NCI-H187 treated with DMSO at 0.1 percent for 48 hours (cell line): Measurements from ENCODE around the gene CCDC85B.
"Not testable (repeated sequence)": the region's sequence is repeated elsewhere in the genome, so short reads cannot be mapped to it uniquely, and the experiment has no call there.

Experiments
- DNase-seq: peaks from one replicate; lab custom pipeline; 2025; lab: John Stamatoyannopoulos, UW

The CCDC85B gene

GRCh38 chr11:65890324-65891218 lies at the start of gene CCDC85B:
Gene CCDC85B, plus strand, starts transcription at chr11:65890673. Its CDS starts 111 bp downstream, at chr11:65890784.
- DNase-seq = peak; percentile 58

DNA sequence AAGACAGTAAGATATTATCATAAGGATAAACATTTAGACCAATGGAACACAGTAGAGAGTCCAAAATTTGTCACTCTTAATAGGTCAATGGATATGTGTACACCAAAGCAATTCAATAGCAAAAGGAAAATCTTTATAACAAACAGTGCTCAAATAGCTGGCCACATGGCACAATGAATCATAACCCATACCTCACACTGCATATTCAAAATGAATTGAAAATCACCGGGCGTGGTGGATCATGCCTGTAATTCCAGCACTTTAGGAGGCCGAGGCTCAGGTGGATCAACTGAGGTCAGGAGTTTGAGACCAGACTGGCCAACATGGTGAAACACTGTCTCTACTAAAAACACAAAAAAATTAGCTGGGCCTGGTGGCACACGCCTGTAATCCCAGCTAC lies 48.3 kb upstream of the CCDC85B start:
- DNase-seq = no peak

- DNase-seq = no peak
Observed at GRCh38 chr11:65843811-65844210, 46.7 kb upstream of the CCDC85B start.

GRCh38 chr11:65844231-65844872 lies 46.1 kb upstream of the CCDC85B start:
- no peak for DNase-seq

DNA sequence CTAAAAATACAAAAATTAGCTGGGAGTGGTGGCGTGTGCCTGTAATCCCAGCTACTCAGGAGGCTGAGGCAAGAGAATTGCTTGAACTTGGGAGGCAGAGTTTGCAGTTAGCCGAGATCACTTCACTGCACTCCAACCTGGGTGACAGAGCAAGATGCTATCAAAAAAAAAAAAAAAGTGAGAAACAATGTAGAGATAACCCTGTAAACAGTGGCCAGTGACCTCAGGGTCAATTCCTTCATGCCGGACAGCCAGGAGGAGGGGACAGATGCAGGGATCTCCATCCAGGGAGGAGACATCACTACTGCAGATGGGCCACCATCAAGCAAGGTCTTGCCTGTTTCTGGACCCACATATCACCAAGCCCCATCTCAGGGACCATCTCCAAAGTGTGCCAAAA lies 42.7 kb upstream of the CCDC85B start:
- DNase-seq = no peak

- not testable (repeated sequence) for DNase-seq
Observed at GRCh38 chr11:65848693-65849092, 41.8 kb upstream of the CCDC85B start.

GRCh38 chr11:65849366-65849765 lies 41.1 kb upstream of the CCDC85B start:
- no peak for DNase-seq

- no peak for DNase-seq
Observed at GRCh38 chr11:65849771-65850216, 40.7 kb upstream of the CCDC85B start.

DNA sequence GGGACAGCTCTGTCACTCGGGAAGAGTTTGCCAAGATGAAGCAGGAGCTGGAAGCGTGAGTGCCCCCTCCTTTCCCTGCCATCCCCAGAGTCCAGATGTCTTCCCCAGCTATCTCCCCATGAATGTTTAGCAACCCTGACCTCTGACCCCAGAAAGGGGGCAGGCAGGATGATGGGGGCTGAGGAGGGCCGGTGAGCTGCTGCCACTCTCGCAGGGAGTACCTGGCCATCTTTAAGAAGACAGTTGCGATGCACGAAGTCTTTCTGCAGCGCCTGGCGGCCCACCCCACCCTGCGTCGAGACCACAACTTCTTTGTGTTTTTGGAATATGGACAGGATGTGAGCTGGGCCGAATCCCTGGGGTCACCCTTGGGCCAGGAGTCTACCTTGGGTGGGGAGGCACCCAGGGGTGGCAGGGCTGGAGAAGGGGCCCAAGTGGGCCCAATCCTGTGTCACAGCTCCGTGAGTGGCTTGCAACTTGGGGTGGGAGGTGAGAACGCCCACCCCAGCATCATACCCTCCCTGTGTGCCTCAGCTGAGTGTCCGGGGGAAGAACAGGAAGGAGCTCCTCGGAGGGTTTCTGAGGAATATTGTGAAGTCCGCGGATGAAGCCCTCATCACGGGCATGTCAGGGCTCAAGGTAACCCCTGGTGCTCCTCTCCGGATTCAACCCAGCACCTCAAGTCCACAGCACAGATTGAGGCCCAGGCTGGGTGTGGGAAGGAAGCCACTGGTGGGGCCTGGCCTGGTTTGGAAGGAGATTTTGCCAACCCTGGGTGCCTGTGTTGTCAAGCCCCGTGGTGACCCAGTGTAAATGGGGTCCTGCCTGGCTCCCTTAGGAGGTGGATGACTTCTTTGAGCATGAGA lies 40.0 kb upstream of the CCDC85B start:
- DNase-seq = no peak

DNA sequence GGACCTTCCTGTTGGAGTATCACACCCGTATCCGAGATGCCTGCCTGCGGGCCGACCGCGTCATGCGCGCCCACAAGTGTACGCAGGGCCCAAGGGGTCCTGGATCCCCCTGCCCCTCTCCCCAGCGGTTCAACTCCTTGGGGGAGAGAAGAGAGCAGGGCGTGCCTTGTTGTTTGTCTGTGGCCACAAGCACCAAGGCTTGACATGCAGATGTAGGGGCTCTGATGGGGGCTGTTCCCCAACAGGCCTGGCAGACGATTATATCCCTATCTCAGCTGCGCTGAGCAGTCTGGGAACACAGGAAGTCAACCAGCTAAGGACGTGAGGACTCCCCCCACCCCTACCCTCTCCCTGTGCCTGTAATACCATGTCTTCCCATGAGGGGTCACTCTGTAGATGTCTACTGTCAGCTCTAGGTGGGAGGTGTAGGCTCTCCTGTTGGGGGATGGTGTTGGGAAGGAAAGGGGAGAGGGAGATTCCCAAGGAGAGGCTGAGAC lies 39.3 kb upstream of the CCDC85B start:
- DNase-seq = no peak

DNA sequence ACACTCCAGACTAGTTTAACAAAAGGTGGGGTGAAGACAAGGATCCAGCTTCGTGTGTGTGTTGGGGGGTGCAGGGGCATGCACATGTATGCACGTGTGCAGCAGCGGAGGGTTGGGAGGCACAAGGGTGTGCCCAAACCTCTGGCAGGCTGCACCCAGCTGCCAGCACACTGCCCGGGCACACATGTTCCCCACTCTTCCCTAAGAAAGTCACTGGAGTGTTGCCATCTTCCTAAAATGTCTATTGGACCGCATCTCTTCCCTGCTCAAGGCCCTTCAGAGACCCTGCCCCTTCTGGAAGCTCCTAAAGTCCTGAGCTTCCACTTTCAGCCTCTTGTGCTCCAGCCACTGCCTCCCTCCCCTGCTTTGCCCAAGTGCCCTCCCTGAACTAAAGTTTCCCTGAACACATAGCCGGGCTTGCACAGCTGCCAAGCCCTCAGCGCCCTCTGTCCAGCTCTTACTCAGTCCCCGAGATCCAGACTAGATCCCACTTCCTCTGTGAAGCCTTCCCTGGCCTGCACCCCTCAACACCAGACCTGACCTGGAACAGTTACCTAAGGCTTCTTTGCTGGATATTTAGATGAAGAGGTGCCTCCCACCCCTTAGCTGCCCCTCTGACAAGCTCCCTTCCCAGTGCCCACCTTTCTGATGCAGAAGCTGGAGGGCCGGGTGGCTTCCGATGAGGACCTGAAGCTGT lies 38.5 kb upstream of the CCDC85B start:
- no peak for DNase-seq

DNA sequence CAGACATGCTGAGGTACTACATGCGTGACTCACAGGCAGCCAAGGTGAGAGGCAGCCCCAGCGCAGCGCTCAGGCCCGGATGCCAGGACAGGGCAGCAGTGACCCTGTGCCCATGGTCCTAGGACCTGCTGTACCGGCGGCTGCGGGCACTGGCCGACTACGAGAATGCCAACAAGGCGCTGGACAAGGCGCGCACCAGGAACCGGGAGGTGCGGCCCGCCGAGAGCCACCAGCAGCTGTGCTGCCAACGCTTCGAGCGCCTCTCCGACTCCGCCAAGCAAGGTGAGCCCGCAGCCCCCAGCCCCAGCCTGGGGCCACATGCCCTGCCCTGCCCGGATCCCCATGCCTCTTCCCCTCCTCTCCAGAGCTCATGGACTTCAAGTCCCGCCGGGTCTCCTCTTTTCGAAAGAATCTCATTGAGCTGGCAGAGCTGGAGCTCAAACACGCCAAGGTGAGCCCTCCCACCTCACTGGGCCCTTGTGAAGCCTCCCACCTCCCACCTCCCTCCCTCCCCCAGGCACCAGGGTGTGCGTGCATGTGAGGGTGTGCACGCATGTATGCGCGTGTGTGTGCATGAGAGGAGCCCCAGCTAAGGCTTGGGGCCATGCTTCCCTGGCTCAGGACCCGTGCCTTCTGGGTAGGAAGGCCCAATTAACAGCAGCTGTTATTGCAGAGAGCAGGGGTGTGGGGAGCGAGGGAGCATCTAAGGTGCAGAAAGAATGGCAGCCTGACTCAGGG lies 37.8 kb upstream of the CCDC85B start:
- no peak for DNase-seq

DNA sequence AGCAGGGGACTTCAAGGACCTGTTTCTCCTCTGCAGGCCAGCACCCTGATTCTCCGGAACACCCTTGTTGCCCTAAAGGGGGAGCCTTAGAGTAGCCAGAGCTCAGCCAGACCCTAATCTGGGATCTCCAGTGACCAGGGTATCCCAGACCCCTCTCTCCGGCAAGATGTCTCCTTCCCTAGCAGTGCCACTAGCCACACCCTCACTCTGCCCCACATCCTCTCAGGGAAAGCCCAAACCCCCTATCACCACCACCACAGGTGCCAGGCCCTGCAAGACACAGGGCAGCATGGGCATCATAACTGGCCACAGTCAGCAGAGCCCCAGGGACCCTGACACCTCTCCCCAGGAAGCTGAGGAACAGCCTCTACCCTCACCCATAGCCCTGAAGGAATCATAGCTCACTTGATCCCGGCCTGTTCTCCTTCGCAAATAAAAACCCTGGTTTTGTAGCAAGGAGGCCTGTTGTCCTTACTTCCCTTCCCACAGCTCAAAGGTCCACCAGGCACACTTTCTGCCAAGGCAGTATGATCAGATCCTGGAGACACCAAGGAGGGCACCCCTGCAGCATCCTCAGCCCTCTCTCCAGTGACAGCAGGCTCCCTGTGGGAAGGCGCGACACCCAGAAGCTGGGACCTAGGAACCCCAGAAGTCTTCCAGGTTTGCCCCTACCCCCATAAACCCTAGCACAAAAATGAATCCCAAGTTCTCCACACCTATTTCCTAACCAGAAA lies 37.1 kb upstream of the CCDC85B start:
- DNase-seq = no peak

- DNase-seq = no peak
Observed at GRCh38 chr11:65854161-65854592, 36.3 kb upstream of the CCDC85B start.

- DNase-seq = no peak
Observed at GRCh38 chr11:65854852-65855837, 35.3 kb upstream of the CCDC85B start.

DNA sequence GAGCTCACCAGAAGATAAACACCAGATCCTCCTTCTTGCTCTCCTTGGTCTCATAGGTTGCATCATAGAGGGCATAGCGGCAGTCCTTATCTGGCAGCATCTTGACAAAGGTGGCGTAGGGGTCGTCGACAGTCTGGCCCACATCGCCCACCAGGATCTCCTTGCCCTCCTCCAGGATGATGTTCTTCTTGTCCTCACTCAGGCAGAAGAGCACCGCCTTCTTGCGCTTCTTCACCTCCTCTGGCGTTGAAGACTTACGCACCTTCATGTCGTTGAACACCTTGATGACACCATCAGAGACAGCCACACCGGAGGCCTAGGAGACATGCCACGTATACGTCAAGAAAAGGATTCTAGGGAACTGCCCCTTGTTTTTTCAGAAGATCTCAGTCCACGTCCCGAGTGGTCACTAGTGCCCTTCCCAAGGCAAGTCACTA lies 34.5 kb upstream of the CCDC85B start:
- DNase-seq = no peak

DNA sequence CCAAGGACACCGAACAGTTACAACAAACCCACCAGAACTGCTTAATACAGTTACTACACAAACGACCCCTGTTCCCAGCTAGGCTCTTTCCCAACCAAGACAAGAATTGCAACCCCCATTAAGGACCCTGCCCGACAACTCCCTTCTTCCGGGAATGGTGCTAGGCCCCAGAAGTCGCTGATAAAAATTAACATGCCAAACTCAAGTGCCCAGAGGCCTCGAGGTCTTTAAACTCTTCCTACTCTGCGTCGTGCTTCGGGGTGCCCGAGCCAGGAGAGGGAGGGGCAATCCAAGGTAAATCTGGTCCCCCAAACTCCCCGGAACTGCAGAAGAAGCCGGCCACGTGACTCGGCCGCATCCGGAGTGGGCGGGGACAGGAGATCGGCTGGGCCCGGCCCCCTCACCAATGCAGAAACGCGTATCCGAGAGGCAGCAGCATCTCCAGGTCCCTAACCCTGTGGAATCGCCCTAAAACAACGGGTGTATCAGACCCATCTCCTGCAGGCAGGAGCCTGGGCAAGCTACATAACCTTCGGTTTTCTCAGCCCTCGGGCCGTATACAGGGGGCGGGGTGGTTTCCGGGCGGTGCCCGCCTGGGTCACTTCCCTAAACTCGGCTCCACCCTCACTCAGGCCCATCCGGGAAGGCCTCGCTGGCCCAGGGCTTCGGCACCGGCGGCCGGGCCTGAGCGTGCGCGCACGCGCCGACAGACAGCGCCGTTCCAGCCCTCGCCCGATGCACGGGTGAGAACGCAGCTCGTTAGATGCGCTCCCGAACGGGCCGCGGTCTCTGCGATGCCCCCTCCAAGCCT lies 33.6 kb upstream of the CCDC85B start:
- no peak for DNase-seq

DNA sequence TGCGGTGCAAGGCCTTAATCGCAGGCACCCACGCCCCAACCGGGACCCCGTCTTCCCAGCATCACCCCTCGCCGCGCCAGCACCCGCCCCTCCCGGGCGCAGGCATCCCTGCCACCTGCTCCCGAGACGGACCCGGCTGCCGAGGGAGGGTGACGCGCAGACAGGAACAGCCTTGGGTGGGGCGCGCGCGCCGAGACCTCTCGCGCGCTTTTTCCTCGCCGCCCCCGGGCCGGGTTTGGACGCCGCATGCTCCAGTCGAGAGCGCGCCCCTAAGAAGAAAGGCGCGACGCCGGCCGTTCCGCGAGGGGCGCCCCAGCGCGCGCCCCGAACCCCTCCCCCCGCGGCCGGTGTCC lies 33.0 kb upstream of the CCDC85B start:
- no peak for DNase-seq
